ENCODE data around the gene DRC7.

DRC7 gene

DNA sequence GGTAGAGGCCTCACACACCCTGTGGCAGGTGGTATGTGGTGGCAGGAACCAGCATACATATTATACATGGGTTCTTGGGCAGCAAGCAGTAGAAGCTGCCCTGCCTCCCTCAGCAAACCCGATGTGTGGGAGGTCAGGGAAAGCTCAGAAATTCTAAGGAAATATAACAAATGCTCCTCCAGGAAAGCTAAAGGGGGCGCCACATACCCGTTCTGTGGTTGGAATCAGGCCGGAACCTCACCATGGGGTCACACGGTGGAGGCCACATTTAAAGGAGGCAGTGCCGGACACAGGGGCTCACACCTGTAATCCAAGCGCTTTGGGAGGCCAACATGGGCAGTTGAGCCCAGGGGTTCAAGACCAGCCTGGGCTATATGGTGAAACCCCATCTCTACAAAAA, 28.6 kb downstream of the DRC7 start:
- Histone ChIP-seq H3K4me3 (replicated peaks; ENCODE audit: low read depth, low read length) (no peak overlapping the region), H3K27me3 (replicated peaks; ENCODE audit: control insufficient read depth, insufficient read depth, low read length) (no peaks in the 10 kb centered on the region), H3K36me3 (ENCODE audit: control insufficient read depth, insufficient read depth, low read length) (no peaks in the 10 kb centered on the region)
- DNase-seq (ENCODE audit: extremely low read depth, insufficient read length), result no peak
- TF ChIP-seq, protein P1, sequence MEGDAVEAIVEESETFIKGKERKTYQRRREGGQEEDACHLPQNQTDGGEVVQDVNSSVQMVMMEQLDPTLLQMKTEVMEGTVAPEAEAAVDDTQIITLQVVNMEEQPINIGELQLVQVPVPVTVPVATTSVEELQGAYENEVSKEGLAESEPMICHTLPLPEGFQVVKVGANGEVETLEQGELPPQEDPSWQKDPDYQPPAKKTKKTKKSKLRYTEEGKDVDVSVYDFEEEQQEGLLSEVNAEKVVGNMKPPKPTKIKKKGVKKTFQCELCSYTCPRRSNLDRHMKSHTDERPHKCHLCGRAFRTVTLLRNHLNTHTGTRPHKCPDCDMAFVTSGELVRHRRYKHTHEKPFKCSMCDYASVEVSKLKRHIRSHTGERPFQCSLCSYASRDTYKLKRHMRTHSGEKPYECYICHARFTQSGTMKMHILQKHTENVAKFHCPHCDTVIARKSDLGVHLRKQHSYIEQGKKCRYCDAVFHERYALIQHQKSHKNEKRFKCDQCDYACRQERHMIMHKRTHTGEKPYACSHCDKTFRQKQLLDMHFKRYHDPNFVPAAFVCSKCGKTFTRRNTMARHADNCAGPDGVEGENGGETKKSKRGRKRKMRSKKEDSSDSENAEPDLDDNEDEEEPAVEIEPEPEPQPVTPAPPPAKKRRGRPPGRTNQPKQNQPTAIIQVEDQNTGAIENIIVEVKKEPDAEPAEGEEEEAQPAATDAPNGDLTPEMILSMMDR (IDR thresholded peaks at IDR 0.05; ENCODE audit: insufficient read depth, low read length, poor library complexity, severe bottlenecking), result peak; percentile 5

DNA sequence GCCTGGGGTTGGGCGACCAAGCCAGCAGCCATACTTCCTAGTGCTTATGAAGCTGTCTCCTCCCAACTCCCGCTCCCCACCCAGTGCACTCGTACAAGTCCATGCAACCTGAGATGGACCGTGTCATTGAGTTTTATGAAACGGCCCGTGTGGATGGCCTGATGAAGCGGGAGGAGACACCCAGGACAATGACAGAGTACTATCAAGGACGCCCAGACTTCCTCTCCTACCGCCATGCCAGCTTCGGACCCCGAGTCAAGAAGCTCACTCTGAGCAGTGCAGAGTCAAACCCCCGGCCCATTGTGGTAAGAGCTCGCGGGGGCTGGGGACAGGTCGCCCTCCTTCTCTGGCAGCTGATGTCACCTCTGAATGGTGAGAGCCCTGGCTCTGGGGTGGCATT, 29.9 kb downstream of the DRC7 start:
- no peak for DNase-seq (ENCODE audit: extremely low read depth, insufficient read length)
- Histone ChIP-seq H3K27me3 (replicated peaks; ENCODE audit: control insufficient read depth, insufficient read depth, low read length) (no peaks in the 10 kb centered on the region), H3K4me3 (replicated peaks; ENCODE audit: low read depth, low read length) (no peak overlapping the region), H3K36me3 (ENCODE audit: control insufficient read depth, insufficient read depth, low read length) (no peaks in the 10 kb centered on the region)
- TF ChIP-seq, protein P1 (IDR thresholded peaks at IDR 0.05; ENCODE audit: insufficient read depth, low read length, poor library complexity, severe bottlenecking), result no peak

- DNase-seq (ENCODE audit: extremely low read depth, insufficient read length), result no peak
- H3K4me3 ChIP-seq (replicated peaks; ENCODE audit: low read depth, low read length), result no peak overlapping the region
- no peaks in the 10 kb centered on the region for H3K36me3 ChIP-seq (ENCODE audit: control insufficient read depth, insufficient read depth, low read length)
- no peaks in the 10 kb centered on the region for H3K27me3 ChIP-seq (replicated peaks; ENCODE audit: control insufficient read depth, insufficient read depth, low read length)
- TF ChIP-seq, protein P1 (IDR thresholded peaks at IDR 0.05; ENCODE audit: insufficient read depth, low read length, poor library complexity, severe bottlenecking), result no peak
Observed at GRCh38 chr16:57725151-57725550, 30.5 kb downstream of the DRC7 start.

- no peak for DNase-seq (ENCODE audit: extremely low read depth, insufficient read length)
- H3K36me3 ChIP-seq (ENCODE audit: control insufficient read depth, insufficient read depth, low read length), result no peaks in the 10 kb centered on the region
- TF ChIP-seq, protein P1 (IDR thresholded peaks at IDR 0.05; ENCODE audit: insufficient read depth, low read length, poor library complexity, severe bottlenecking), result no peak
- no peaks in the 10 kb centered on the region for H3K27me3 ChIP-seq (replicated peaks; ENCODE audit: control insufficient read depth, insufficient read depth, low read length)
- H3K4me3 ChIP-seq (replicated peaks; ENCODE audit: low read depth, low read length), result no peak overlapping the region
Observed at GRCh38 chr16:57725554-57725953, 30.9 kb downstream of the DRC7 start.

- Histone ChIP-seq H3K27me3 (replicated peaks; ENCODE audit: control insufficient read depth, insufficient read depth, low read length) (no peaks in the 10 kb centered on the region), H3K36me3 (ENCODE audit: control insufficient read depth, insufficient read depth, low read length) (no peaks in the 10 kb centered on the region), H3K4me3 (replicated peaks; ENCODE audit: low read depth, low read length) (no peak overlapping the region)
- TF ChIP-seq, protein P1 (IDR thresholded peaks at IDR 0.05; ENCODE audit: insufficient read depth, low read length, poor library complexity, severe bottlenecking), result no peak
- DNase-seq (ENCODE audit: extremely low read depth, insufficient read length), result no peak
Observed at GRCh38 chr16:57725976-57726375, 31.4 kb downstream of the DRC7 start.

DNA sequence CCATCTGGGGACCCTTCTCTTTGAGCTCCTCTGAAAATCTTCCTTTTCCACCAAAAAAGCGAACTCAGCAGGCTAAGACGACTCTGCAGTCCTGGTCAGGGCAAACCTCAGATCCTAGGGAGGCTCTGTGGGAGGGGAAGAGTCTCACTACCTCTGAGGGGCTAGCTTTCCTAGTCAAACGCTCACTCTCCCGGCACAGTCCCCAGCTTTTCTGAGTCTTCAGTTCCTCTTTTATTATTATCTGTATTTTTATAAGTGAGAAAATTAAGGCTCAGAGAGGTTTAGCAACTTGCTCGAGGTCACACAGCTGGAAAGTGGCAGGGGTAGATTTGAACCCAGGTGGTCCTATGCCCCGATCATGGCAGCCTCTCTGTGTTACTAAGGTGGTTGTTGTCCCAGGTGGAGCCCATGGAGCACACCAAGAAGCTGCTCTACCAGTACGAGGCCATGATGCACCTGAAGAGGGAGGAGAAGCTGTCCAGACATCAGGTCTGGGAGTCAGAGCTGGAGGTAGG, 31.9 kb downstream of the DRC7 start:
- DNase-seq (ENCODE audit: extremely low read depth, insufficient read length), result no peak
- Histone ChIP-seq H3K27me3 (replicated peaks; ENCODE audit: control insufficient read depth, insufficient read depth, low read length) (no peaks in the 10 kb centered on the region), H3K36me3 (ENCODE audit: control insufficient read depth, insufficient read depth, low read length) (no peaks in the 10 kb centered on the region), H3K4me3 (replicated peaks; ENCODE audit: low read depth, low read length) (no peak overlapping the region)
- TF ChIP-seq, protein P1 (IDR thresholded peaks at IDR 0.05; ENCODE audit: insufficient read depth, low read length, poor library complexity, severe bottlenecking), result no peak
